Cardiac muscle cell (in vitro differentiated cells and primary cell): ENCODE measurements around the gene TAMALIN. TPM values are rescaled to one million over a fixed set of nuclear protein-coding genes. Genes with fewer than 3 reads are reported as not detected.

Experiments
- DNase-seq, 2 donors: peaks; one replicate each; pipeline versions ENCODE4 v3.0.0 to v3.0.0-alpha.2; 2010 to 2017; ENCODE audit warnings: low read depth in 1 of 2, low spot score in 1 of 2
- H3K27ac ChIP-seq: fragments of 200-600 bp; sonication (generic); 2 replicates; pipeline ENCODE4 v1.5.1; 2016
- H3K27me3 ChIP-seq: fragments of 200-600 bp; sonication (generic); 2 replicates; pipeline ENCODE4 v1.6.0; 2016; ENCODE audit warnings: control low read depth
- H3K36me3 ChIP-seq: fragments of 200-600 bp; sonication (generic); 2 replicates; pipeline ENCODE4 v1.5.1; 2016; ENCODE audit warnings: control low read depth
- H3K4me1 ChIP-seq: fragments of 200-600 bp; sonication (generic); 2 replicates; pipeline ENCODE4 v1.8.1; 2017; ENCODE audit warnings: low read depth, mild to moderate bottlenecking, mixed run types
- H3K4me3 ChIP-seq: fragments of 200-600 bp; sonication (generic); 2 replicates; pipeline ENCODE4 v1.5.1; 2016; ENCODE audit warnings: mild to moderate bottlenecking
- H3K9me3 ChIP-seq: fragments of 200-600 bp; sonication (generic); 2 replicates; pipeline ENCODE4 v1.5.1; 2017; ENCODE audit warnings: low read depth, mild to moderate bottlenecking, control low read depth
- CTCF ChIP-seq: IDR thresholded peaks from 2 replicates; pipeline ENCODE4 v1.5.1; 2012; ENCODE audit warnings: low read depth, mild to moderate bottlenecking, low read length
- polyA plus RNA-seq: library from polyadenylated mRNA; unstranded; fragments of >200 nt; fragmentation: Nextera tagmentation; extraction: Ambion mirVana; gene quantifications from 2 replicates; pipeline ENCODE4 v1.2.1, GENCODE V29; 2016
- total RNA-seq: library from RNA; depleted of rRNA; stranded (reverse); fragments of >200 nt; gene quantifications from 2 replicates; pipeline ENCODE4 v1.2.3, GENCODE V29; 2016

Gene TAMALIN
- total and polyA plus RNA-seq, 2 experiments from 2014 or later: 8.2 to 12.5 TPM

DNA sequence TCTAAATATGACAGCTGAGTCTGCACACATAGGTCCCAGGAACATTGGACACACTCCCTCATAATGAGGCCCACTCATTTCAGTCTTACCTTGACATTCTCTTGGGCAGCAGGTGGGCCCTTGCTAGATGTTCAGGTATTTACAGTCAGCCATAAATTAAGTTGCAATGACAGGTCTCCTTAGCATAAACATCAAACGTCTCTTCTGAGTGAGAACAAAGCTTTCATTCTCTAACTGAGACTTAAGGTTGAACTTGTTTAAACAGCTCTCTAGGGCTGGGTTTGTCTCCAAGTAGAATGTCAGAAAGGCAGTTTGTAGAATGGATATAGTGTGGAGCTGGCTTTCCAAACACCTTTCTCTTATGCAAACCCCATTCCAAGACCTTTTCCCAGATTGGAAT is 44.9 kb upstream of the TAMALIN start:
- Histone ChIP-seq H3K9me3 (no peaks in the 10 kb centered on the region), H3K4me1 (peaks cover 17% of the 10 kb centered on the region), H3K27me3 (no peaks in the 10 kb centered on the region), H3K4me3 (no peak overlapping the region), H3K27ac (peak overlapping the region; percentile 49), H3K36me3 (peaks cover 4% of the 10 kb centered on the region)
- DNase-seq: no peak
- TF ChIP-seq CTCF: no peak

- Histone ChIP-seq H3K27me3 (no peaks in the 10 kb centered on the region), H3K4me1 (peaks cover 13% of the 10 kb centered on the region), H3K27ac (no peak overlapping the region), H3K36me3 (peaks cover 4% of the 10 kb centered on the region), H3K4me3 (no peak overlapping the region), H3K9me3 (no peaks in the 10 kb centered on the region)
- DNase-seq: no peak
- TF ChIP-seq CTCF: no peak
Measured at GRCh38 chr12:51962737-51963136, 44.0 kb upstream of the TAMALIN start.

- TF ChIP-seq CTCF: no peak
- Histone ChIP-seq H3K27ac (no peak overlapping the region), H3K36me3 (peaks cover 4% of the 10 kb centered on the region), H3K4me3 (no peak overlapping the region), H3K4me1 (peaks cover 11% of the 10 kb centered on the region), H3K27me3 (no peaks in the 10 kb centered on the region), H3K9me3 (no peaks in the 10 kb centered on the region)
- no peak for DNase-seq
Measured at GRCh38 chr12:51963477-51963876, 43.3 kb upstream of the TAMALIN start.

DNA sequence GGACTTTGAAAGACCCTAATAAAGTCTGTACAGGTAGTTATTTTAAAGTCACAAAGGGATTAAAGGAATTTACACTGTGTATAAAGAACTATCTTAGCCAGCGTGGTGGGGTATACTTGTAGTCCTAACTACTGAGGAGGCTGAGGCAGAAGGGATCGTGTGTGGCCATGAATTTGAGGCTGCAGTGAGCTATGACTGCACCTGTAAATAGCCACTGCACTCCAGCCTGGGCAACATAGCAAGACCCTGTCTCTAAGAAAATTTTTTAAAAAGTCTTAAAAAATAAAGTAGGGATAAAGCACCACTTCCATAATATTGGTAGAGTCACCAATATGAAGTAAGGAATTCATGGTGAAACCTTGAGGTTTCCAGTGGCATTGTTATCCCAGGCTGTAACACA is 37.1 kb upstream of the TAMALIN start:
- no peaks in the 10 kb centered on the region for H3K27me3 ChIP-seq
- no peak overlapping the region for H3K27ac ChIP-seq
- peaks cover 37% of the 10 kb centered on the region for H3K4me1 ChIP-seq
- no peaks in the 10 kb centered on the region for H3K36me3 ChIP-seq
- H3K4me3 ChIP-seq: no peak overlapping the region
- no peaks in the 10 kb centered on the region for H3K9me3 ChIP-seq
- no peak for TF ChIP-seq CTCF
- no peak for DNase-seq

GRCh38 chr12:51970904-51971646 is 35.7 kb upstream of the TAMALIN start:
- peaks cover 39% of the 10 kb centered on the region for H3K4me1 ChIP-seq
- TF ChIP-seq CTCF: peak; percentile 74
- no peak overlapping the region for H3K4me3 ChIP-seq
- peak; percentile 49 to 52 for DNase-seq
- no peaks in the 10 kb centered on the region for H3K9me3 ChIP-seq
- no peaks in the 10 kb centered on the region for H3K27me3 ChIP-seq
- H3K27ac ChIP-seq: peak overlapping the region; percentile 77
- peaks cover 7% of the 10 kb centered on the region for H3K36me3 ChIP-seq
